Measurements from ENCODE around the gene SHROOM2.
A peak's percentile ranks its signal among the peaks of the same experiment; 100 is the strongest.

Gene SHROOM2

DNA sequence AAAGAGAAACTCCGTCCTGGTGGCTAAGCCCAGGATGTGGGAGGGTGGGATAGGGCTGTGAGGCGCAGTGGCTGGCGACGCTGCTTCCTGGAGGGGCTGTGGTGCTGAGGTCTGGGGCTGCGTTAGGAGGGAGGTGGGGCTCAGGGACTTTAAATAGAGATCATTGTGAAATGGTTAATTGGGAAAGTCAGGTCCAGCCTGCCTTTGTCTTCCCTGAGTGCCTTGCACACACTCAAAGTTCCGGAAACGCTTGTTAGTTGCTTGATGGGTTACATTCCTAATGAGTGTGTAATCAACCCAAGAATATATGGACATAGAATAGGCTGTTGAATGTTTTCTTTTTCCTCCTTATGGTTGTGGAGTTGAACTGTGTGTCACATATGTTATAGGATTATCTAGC lies 125.3 kb downstream of the SHROOM2 start:
- in situ Hi-C loops (cut with MboI; ENCODE audit: low pct_unique_long_range_greater_than_20kb, low sequenced_read_pairs) = no loop called here
- DNase-seq = no peak

DNA sequence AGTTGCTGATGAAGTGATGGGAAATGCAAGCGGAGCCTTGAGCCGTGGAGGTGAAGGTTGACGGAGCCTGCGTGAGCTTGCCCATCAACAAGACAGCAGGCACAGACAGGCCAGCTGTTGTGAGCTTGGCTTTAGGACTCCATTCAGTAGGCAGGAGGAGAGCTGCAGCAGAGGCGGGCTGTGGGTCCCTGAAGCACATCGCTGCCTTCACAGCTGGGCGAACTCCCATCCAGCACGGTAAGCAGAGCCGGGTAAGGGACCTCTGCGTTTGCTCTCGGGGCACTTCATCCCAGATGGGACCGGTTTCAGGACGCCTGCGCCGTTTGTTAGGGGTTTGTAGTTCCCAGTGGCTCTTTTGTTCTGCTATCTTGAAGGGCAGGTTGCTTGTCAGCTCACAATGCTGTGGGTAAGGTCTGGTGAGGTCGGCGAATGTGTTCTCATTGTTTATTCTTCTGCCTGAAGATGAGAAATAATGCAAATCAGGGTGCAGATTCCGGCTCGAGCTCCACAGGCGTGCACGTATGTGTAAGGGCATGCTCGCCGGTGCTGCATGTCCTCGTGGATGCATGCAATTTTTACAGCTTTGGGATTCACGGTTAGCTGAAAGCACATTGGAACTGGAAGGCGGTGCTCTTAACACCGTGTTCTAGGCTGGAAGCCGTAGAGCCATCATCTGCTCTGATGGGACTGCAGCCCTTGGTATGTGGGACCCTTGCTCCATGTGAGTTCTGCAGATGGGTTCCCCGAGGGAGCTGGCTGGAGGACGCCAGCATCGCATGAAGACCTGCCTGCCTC lies 126.3 kb downstream of the SHROOM2 start:
- DNase-seq = no peak
- in situ Hi-C loops (cut with MboI; ENCODE audit: low pct_unique_long_range_greater_than_20kb, low sequenced_read_pairs) = no loop called here

DNA sequence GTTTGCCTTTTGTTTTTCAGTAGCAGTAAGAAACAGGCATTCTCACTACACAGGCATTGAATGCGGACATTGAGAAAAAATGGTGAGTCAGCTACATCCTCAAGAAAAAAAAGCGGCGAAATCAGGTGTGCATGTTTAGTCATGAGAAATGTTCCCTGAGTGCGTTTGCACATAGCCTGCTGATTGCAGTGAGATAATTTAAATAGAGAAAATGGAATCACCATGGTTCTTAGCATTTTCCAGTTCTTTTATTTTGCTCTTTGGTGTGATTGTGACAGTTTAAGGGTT lies 126.9 kb downstream of the SHROOM2 start:
- in situ Hi-C loops (cut with MboI; ENCODE audit: low pct_unique_long_range_greater_than_20kb, low sequenced_read_pairs) = no loop called here
- DNase-seq = no peak

DNA sequence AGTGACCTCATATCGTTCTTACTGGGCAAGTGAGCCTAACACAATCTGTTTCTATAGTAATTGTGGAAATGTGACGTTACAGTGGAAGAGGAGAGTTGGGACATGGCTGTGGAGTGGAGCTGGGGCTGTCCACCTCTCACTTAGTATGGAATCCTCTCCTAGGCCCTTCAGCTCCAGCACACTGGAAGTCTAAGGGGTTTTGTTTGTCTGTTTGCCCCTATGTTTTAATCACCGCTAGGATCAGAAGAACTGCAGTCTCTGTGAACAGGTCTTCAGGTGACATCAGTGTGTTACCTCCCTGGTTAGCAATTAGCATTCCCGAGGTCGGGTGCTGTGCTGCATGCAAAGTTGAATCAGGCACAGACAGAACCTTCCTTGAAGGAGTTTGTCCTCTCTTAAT lies 131.6 kb downstream of the SHROOM2 start:
- in situ Hi-C loops (cut with MboI; ENCODE audit: low pct_unique_long_range_greater_than_20kb, low sequenced_read_pairs) = no loop called here
- DNase-seq = no peak

DNA sequence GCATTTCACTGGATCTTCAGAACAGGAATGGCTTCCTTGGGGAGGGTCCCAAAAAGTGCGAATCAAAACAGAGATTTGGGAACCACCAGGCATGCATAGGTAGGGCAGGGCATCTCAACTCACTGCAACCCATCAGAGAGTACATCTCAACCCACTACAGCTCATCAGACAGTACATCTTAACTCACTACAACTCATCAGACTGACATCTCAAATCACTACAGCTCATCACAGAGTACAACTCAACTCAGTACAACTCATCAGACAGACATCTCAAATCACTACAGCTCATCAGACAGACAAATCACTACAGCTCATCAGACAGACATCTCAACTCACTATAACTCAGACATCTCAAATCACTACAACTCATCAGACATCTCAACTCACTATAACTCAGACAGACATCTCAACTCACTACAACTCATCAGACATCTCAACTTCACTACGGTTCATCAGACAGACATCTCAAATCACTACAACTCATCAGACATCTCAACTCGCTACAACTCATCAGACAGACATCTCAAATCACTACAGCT lies 133.5 kb downstream of the SHROOM2 start:
- no peak for DNase-seq
- in situ Hi-C loops (cut with MboI; ENCODE audit: low pct_unique_long_range_greater_than_20kb, low sequenced_read_pairs) = no loop called here

DNA sequence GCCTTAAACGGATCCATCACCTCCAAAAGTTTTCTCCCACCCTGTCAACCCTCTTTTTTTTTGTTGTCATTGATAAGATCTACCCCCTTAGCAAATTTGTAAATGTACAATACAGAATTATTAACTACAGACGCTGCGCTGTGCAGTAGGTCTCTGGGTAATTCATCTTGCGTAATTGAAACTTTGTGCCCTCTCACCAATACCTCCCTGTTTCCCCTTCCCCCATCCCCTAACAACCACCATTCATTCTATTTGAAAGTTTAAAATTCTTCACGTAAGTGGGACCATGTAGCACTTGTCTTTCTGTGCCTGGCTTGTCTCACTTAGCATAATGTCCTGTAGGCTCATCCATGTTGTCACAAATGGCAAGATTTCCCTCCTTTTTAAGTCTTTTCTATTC lies 135.2 kb downstream of the SHROOM2 start:
- in situ Hi-C loops (cut with MboI; ENCODE audit: low pct_unique_long_range_greater_than_20kb, low sequenced_read_pairs) = no loop called here
- no peak for DNase-seq

DNA sequence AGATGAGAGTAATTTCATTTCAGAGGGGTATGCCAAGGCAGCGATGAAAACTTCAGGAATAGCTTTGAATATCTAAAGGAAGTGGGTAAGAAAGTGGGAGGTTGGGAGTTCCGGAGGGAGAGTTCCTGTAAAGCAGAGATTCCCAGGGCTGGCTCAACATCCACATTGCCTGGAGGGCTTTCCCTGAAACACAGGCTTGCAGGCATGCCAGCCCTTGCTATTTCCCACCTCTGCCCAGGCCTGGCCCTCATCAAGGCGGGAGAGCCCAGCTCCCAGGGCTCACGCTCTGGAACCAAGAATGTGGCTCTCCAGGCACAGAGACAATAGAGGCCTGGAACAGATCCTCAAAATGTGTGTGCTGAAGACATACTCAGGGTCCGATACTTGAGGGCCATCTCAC lies 137.1 kb downstream of the SHROOM2 start:
- no peak for DNase-seq
- in situ Hi-C loops (cut with MboI; ENCODE audit: low pct_unique_long_range_greater_than_20kb, low sequenced_read_pairs) = no loop called here

DNA sequence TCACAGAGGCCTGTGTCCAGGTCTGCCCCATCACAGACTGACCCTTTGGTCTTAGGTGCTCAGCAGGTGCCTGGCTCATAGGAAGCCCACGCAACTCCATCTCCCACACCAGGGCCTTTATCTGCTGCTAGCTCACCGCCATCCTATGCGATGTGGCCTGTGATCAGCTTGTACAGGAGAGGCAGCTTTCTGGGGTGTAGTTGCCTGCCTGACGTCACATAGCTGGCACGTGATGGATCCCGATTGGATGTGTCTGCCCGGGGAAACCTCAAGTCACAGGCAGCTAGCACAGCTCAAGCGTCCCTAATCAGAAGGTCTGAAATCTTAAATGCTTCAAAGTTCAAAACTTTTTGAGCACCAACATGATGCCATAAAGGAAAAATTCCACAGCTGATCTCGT lies 139.8 kb downstream of the SHROOM2 start:
- no peak for DNase-seq
- in situ Hi-C loops (cut with MboI; ENCODE audit: low pct_unique_long_range_greater_than_20kb, low sequenced_read_pairs) = no loop called here

DNA sequence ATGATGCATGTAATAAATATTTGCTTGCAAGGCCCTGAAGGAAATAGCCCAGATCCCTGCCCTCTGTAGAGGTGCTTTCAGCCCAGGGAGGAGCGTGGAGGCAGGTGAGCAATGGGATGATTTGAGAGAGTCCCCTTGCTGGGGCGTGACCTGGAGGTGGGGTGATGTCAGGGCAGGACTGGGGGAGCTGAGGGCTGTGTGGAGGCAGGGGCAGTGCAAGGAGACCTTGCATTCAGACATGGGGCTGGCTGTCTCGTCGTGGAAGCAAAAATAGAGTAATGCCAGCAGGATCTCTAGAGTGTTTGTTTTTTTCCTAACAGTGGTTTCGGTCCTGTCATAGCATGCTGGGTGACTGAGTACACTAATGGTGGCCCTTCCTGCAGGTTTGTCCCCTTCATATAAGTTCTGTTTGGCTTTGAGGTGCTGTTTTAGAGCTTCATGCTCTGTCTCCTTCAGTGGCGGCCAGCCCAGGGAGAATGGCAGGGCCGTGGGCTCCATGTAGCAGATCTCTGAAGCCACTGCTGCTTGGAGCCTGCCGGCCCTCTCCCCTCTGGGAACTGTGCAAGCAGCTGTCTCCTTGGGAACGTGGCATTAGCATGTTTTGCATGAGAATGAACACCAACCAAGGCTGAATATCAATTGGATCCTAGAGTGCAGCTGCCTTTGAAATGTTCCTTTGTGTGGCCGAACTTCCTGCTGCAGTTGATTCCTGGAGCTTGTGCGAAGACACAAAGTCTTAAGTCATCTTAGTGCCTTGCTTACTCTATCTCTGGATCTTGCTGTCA lies 141.7 kb downstream of the SHROOM2 start:
- in situ Hi-C loops (cut with MboI; ENCODE audit: low pct_unique_long_range_greater_than_20kb, low sequenced_read_pairs) = no loop called here
- DNase-seq = no peak

DNA sequence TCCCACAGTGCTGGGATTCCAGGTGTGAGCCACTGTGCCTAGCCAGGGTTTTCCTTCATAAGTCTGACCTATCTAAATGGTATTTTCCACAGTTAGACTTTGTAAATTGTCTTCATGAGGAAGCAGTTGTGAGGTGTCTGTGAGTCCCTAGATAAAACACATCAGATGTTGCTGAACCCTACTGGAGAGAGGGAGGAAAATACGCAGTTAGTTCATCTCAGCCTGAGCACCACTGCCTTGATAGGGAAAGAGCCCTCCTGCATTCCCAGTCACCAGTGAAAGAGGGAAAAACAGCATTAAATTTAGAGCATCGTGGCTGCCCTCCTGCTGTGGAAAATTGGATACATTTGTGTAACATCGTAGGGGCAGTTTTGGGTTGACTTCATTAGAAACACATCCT lies 149.2 kb downstream of the SHROOM2 start:
- in situ Hi-C loops (cut with MboI; ENCODE audit: low pct_unique_long_range_greater_than_20kb, low sequenced_read_pairs) = no loop called here
- no peak for DNase-seq

DNA sequence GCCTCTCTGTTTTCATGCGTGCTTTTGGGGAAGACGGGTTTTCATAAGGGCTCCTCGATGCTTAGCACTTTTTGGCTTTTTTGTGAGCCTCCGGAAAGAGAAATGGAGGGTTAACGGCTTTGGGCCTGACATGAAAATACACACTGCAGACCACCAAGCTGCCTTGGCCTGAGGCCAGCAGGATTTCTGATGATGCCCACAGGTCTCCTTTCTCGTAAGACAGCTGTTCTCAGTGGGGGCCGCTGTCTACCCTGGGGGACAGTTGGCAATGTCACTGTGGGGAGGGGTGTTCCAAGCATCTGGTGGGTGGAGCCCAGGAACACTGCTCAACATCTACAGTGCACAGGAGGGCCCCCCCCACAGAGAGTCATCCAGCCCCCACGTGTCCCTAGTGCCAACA lies 151.5 kb downstream of the SHROOM2 start:
- in situ Hi-C loops (cut with MboI; ENCODE audit: low pct_unique_long_range_greater_than_20kb, low sequenced_read_pairs) = no loop called here
- no peak for DNase-seq

DNA sequence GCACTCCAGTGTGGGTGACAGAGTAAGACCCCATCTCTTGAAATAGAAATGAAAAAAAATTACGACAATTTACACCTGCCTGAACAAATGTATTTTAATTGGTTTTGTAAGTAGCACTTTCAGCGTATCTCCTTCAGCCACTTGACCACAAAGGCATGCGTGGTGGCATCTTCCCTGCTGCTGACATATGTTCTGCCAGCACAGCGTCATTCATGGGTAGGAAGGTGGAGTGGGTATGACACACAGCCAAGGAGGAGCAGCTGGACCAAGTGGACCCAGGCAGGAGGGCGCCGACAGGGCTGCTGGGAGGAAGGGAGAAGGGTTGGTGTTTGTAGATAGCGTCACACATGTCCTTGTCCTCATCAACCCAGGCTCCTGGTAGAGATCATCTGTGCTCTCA lies 152.3 kb downstream of the SHROOM2 start:
- in situ Hi-C loops (cut with MboI; ENCODE audit: low pct_unique_long_range_greater_than_20kb, low sequenced_read_pairs) = no loop called here
- DNase-seq = no peak

DNA sequence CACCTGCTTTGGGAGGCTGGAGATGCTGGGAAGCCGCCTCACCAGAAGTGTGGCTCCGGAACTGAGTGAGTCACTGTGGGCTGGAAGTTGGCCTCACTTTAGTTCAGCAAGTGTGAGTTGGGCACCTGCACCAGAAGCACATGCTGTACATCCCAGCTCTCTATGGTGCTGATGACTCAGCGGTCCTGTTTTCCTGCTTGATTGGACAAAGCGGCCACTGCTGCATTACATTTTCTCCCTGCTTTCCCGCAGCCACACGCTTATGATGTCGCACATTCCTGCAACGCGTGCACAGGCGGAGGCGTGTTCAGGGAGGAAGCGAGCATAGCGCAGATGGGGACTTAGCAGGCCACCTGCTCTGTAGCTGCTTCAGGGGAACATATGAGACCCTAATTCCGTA lies 154.2 kb downstream of the SHROOM2 start:
- in situ Hi-C loops (cut with MboI; ENCODE audit: low pct_unique_long_range_greater_than_20kb, low sequenced_read_pairs) = no loop called here
- no peak for DNase-seq

DNA sequence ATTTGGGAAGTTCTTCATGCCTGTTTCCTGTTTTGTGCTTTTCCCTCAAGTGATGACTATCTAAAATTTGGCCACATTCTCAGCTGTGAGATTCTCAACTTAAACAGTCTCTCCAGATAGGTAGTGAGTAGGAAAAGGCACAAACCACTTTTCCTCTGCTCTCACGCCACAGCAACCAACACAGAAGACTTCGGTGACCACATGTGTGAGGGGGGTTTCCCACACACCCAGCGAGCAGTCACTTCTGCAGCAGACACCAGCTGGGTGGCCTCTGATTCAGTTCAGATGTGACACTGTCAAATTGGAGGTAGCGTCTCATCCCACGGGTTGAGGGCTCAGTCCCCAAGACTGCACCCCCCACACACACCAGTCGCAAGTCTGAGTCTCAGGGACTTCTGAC lies 155.9 kb downstream of the SHROOM2 start:
- in situ Hi-C loops (cut with MboI; ENCODE audit: low pct_unique_long_range_greater_than_20kb, low sequenced_read_pairs) = no loop called here
- DNase-seq = peak; percentile 92

DNA sequence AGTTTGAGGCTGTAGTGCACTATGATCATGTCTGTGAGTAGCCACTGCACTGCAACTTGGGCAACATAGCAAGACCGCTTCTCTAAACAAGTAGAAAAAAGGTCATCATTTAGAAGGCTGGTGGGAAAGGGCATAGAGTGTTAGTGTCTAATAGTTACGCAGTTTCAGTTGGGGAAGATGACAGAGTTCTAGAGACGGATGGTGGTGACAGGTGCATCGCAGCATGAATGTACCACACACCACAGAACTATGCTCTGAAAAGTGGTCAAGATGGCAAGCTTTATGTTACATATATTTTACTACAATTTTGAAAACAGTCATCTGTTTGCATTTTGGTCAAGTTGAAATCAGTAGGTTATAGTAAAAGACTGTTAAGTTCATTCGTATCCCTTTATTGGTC lies 157.2 kb downstream of the SHROOM2 start:
- no peak for DNase-seq
- in situ Hi-C loops (cut with MboI; ENCODE audit: low pct_unique_long_range_greater_than_20kb, low sequenced_read_pairs) = no loop called here

DNA sequence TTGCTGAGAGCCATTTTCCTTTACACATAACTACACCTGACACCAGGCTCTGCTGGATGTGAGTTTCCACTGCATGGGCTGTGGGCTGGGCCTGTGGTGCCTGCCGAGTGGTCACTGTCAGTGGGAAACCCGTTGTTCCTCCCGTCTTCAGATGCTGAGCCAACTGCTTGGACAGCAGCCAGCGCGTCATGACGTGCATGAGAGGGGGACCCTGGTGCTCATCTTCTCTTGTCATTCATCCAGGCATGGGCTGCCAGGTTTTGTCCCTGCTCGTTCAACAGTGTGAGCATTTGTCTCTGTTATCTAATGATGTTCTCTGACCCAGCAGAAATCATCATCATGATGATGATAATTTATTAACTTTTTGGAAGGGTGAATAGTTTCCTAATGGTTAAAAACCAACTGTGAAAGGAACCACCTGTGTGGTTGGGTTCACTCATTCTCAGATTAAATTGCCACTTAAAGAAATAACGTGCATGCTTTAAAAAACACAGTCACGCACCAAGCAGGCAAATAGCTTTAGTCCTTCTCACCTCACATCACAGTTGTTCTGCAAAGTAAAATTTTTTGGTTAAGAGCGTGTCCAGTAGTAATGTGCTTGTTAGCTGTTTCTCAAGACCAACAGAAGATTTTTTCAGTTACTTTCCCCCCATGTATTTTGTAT lies 161.0 kb downstream of the SHROOM2 start:
- no peak for DNase-seq
- in situ Hi-C loops (cut with MboI; ENCODE audit: low pct_unique_long_range_greater_than_20kb, low sequenced_read_pairs) = no loop called here

DNA sequence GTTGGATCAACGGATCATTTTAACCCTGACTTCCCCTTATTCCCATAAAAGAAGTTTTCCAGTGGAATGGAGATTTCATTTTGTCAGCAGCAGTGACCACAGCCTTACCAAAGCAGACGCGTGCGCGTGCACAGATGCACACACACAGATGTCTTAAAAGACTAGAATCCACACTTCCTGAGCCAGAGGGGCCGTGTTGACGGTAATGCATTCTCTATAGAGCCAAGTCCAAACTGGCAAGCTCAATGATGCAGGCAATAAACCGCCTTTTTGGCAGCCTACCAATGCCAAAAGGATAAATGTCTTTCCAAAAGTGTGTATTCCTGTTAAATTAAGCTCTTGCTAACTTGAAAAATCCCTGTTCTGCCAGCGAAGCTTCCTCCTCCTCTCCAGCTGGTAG lies 162.2 kb downstream of the SHROOM2 start:
- in situ Hi-C loops (cut with MboI; ENCODE audit: low pct_unique_long_range_greater_than_20kb, low sequenced_read_pairs) = no loop called here
- peak; percentile 38 for DNase-seq

DNA sequence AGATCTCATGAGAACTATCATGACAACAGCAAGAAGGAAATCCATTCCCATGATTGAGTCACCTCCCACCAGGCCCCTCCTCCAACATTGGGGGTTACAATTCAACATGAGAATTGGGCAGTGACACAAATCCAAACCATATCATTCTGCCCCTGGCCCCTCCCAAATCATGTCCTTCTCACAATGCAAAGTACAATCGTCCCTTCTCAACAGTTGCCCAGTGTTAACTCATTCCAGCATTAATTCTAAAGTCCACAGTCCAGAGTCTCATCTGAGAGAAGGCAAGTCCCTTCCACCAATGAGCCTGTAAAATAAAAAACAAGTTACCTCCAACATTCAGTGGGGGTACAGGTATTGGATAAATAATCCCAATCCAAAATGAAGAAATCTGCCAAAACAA lies 166.1 kb downstream of the SHROOM2 start:
- DNase-seq = no peak
- in situ Hi-C loops (cut with MboI; ENCODE audit: low pct_unique_long_range_greater_than_20kb, low sequenced_read_pairs) = no loop called here

DNA sequence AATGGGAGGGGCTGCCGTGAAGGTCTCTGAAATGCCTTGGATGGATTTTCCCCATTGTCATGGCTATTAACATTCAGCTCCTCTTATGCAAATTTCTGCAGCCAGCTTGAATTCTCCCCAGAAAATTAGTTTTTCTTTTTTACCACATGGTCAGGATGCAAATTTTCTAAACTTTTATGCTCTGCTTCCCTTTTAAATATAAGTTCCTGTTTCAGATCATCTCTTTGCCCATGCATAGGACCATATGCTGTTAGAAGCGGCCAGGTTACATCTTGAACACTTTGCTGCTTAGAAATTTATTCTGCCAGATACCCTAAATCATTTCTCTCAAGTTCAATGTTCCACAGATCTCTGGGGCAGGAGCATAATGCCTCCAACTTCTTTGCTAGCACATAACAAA lies 167.2 kb downstream of the SHROOM2 start:
- in situ Hi-C loops (cut with MboI; ENCODE audit: low pct_unique_long_range_greater_than_20kb, low sequenced_read_pairs) = no loop called here
- DNase-seq = no peak

DNA sequence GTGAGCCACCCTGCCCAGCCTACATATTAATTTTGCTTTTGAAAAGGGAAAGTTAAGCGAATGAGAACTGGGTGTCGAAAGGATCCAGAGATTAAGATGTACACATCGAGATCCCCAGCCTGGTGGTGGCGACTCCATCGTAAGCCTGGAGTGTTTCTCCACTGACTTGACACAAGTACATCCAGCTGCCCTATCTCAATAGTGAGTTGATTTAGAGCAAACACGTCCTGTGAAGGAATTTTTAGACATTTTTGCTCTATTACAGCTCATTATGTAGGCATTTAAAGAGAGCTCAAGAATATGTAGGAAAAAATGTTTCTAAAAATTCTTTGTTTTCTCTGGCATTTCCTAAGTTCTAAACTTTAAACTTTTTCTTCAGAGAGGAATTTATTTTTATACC lies 169.3 kb downstream of the SHROOM2 start:
- DNase-seq = no peak
- in situ Hi-C loops (cut with MboI; ENCODE audit: low pct_unique_long_range_greater_than_20kb, low sequenced_read_pairs) = no loop called here
